GM21360 (cell line): ENCODE data around the gene TP53I11.

ENCODE experiments used
- ATAC-seq: cut with Tn5 transposase; IDR thresholded peaks from one replicate; pipeline ENCODE4 v1.9.1; 2021; ENCODE audit warnings: mild to moderate bottlenecking, moderate library complexity; ENCODE audit not compliant: unreplicated experiment

TP53I11 gene

GRCh38 chr11:44893308-44893822 is 57.3 kb downstream of the TP53I11 start:
- no peak for ATAC-seq

GRCh38 chr11:44892843-44893242 is 57.8 kb downstream of the TP53I11 start:
- ATAC-seq: no peak

GRCh38 chr11:44889266-44889665 is 61.4 kb downstream of the TP53I11 start:
- ATAC-seq: no peak

GRCh38 chr11:44887636-44888035 is 63.0 kb downstream of the TP53I11 start:
- no peak for ATAC-seq

- ATAC-seq: no peak
These were observed 63.9 kb downstream of the TP53I11 start for GRCh38 chr11:44886790-44887140.

- ATAC-seq: no peak
These were observed 64.5 kb downstream of the TP53I11 start for GRCh38 chr11:44885919-44886789.

- no peak for ATAC-seq
These were observed 65.4 kb downstream of the TP53I11 start for GRCh38 chr11:44885065-44885810.

- no peak for ATAC-seq
These were observed 66.6 kb downstream of the TP53I11 start for GRCh38 chr11:44884056-44884455.

- no peak for ATAC-seq
These were observed 67.4 kb downstream of the TP53I11 start for GRCh38 chr11:44883277-44883676.
